Germinal center (tissue), 1 donor: ENCODE results near the gene PHACTR1.

ENCODE experiments used
- DNase-seq: peaks from one replicate; pipeline ENCODE4 v3.0.0; 2012; ENCODE audit warnings: mixed read lengths, low spot score

PHACTR1 gene

GRCh38 chr6:12952318-12952717 lies 235.8 kb downstream of the PHACTR1 start:
- DNase-seq = no peak

GRCh38 chr6:12955956-12956355 lies 239.4 kb downstream of the PHACTR1 start:
- no peak for DNase-seq

- no peak for DNase-seq
Measured at GRCh38 chr6:12956991-12957320, 240.4 kb downstream of the PHACTR1 start.

- peak; percentile 8 for DNase-seq
Measured at GRCh38 chr6:12957321-12958051, 240.9 kb downstream of the PHACTR1 start.

- DNase-seq = no peak
Measured at GRCh38 chr6:12958052-12958706, 241.6 kb downstream of the PHACTR1 start.

- no peak for DNase-seq
Measured at GRCh38 chr6:12961761-12962160, 245.2 kb downstream of the PHACTR1 start.

- no peak for DNase-seq
Measured at GRCh38 chr6:12962529-12962928, 246.0 kb downstream of the PHACTR1 start.

- no peak for DNase-seq
Measured at GRCh38 chr6:12962987-12963386, 246.4 kb downstream of the PHACTR1 start.

- DNase-seq = no peak
Measured at GRCh38 chr6:12963567-12963966, 247.0 kb downstream of the PHACTR1 start.

GRCh38 chr6:12967686-12968085 lies 251.1 kb downstream of the PHACTR1 start:
- DNase-seq = no peak

GRCh38 chr6:12968290-12968689 lies 251.7 kb downstream of the PHACTR1 start:
- no peak for DNase-seq

- no peak for DNase-seq
Measured at GRCh38 chr6:12968839-12969558, 252.4 kb downstream of the PHACTR1 start.

- DNase-seq = no peak
Measured at GRCh38 chr6:12969966-12970365, 253.4 kb downstream of the PHACTR1 start.

GRCh38 chr6:12973386-12973785 lies 256.8 kb downstream of the PHACTR1 start:
- no peak for DNase-seq

- DNase-seq = no peak
Measured at GRCh38 chr6:12974551-12974950, 258.0 kb downstream of the PHACTR1 start.

GRCh38 chr6:12976366-12976765 lies 259.8 kb downstream of the PHACTR1 start:
- DNase-seq = no peak

- no peak for DNase-seq
Measured at GRCh38 chr6:12977206-12977605, 260.6 kb downstream of the PHACTR1 start.

GRCh38 chr6:12977806-12978205 lies 261.2 kb downstream of the PHACTR1 start:
- no peak for DNase-seq

- DNase-seq = no peak
Measured at GRCh38 chr6:12980741-12981140, 264.2 kb downstream of the PHACTR1 start.

- no peak for DNase-seq
Measured at GRCh38 chr6:12984776-12985175, 268.2 kb downstream of the PHACTR1 start.

- DNase-seq = no peak
Measured at GRCh38 chr6:12987783-12988182, 271.2 kb downstream of the PHACTR1 start.

GRCh38 chr6:12990162-12990561 lies 273.6 kb downstream of the PHACTR1 start:
- DNase-seq = no peak

GRCh38 chr6:12991435-12991834 lies 274.9 kb downstream of the PHACTR1 start:
- no peak for DNase-seq
